GM19099 (cell line): ENCODE data around the gene MYO1F.
A peak's percentile ranks its signal among the peaks of the same experiment; 100 is the strongest.

ENCODE experiments used
- POLR2A ChIP-seq: IDR thresholded peaks from 3 replicates; pipeline ENCODE4 v1.6.1; 2011; ENCODE audit warnings: low read depth; ENCODE audit not compliant: insufficient read length; ENCODE audit errors: extremely low read depth

The MYO1F gene

GRCh38 chr19:8477889-8478288 lies 99.4 kb downstream of the MYO1F start:
- peak; percentile 19 for TF ChIP-seq POLR2A

- TF ChIP-seq POLR2A = no peak
These were observed 100.7 kb downstream of the MYO1F start for GRCh38 chr19:8476524-8476923.

GRCh38 chr19:8475005-8475404 lies 102.2 kb downstream of the MYO1F start:
- TF ChIP-seq POLR2A = no peak

GRCh38 chr19:8473648-8474476 lies 103.4 kb downstream of the MYO1F start:
- TF ChIP-seq POLR2A = no peak
